ENCODE measurements around the gene LRRK2. TPM values are rescaled to one million over a fixed set of nuclear protein-coding genes. Genes with fewer than 3 reads are reported as not detected.
"Not testable (repeated sequence)": the region's sequence is repeated elsewhere in the genome, so short reads cannot be mapped to it uniquely, and the experiment has no call there.

Gene LRRK2
- total and polyA plus RNA-seq, 2 of the 13 experiments (the other 11 are each of a cell fraction or from before 2014, with no cell fraction given): not detected

GRCh38 chr12:40208707-40209446 lies 15.9 kb upstream of the LRRK2 start (continued):
- no peak for TF ChIP-seq ARID3A (IDR thresholded peaks at IDR 0.05; ENCODE audit: low read depth, low read length)

DNA sequence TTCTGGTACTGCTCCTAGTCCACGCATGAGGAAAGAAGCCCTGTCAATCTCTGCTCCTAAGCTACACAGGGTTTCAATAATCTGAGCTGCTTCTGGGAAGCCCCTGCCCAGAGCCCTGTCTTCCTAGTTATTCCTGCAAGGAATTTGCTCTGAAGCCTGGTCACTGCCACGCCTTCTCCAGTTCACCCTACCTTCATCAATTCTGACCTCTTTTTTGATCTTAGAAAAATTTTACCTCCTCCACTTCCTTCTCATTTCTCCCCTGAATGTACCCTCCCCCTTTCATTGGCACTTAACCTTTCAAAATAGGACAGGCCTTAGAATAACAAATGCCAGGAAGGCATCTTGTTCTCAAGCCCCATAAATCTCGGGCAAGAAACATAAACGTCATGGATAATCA lies 14.9 kb upstream of the LRRK2 start:
- no peak for FAIRE-seq
- WGBS (ENCODE audit: low lambda C conversion rate): 59% methylated on average over 4 of the region's 4 CpGs
- ChIA-PET CTCF (ENCODE audit: low intra/inter-chr PET ratio, low total read pairs) (no interaction called here), POLR2A (no interaction called here)
- ATAC-seq: no peak
- TF ChIP-seq IRX3 (CRISPR knock-in tag; IDR thresholded peaks at IDR 0.05; ENCODE audit: borderline replicate concordance, low read depth) (no peak), TEAD2 (CRISPR knock-in tag; IDR thresholded peaks at IDR 0.05) (no peak), NCOR1 (IDR thresholded peaks at IDR 0.05; ENCODE audit: borderline replicate concordance, low read length) (no peak), NFKB2 (CRISPR knock-in tag; IDR thresholded peaks at IDR 0.05; ENCODE audit: borderline replicate concordance) (no peak), ZNF263 (CRISPR knock-in tag; IDR thresholded peaks at IDR 0.05) (no peak), TRIM22 (IDR thresholded peaks at IDR 0.05) (no peak), SYNCRIP (IDR thresholded peaks at IDR 0.05; ENCODE audit: insufficient read depth, low read depth, low read length) (no peak)
- Histone ChIP-seq H3K4me1 (ENCODE audit: insufficient read depth, low read length) (no peaks in the 10 kb centered on the region), H4K20me1 (ENCODE audit: insufficient read depth, low read length) (no peaks in the 10 kb centered on the region), H3K36me3 (replicated peaks in 1 of 2; ENCODE audit: control insufficient read depth in 1 of 2, insufficient read depth in 2 of 2, low read length in 2 of 2) (no peaks in the 10 kb centered on the region), H3K9ac (ENCODE audit: insufficient read depth, low read depth, low read length) (no peak overlapping the region), H3K27ac (ENCODE audit: extremely low read length, insufficient read depth, low read length) (no peak overlapping the region), H2AFZ (ENCODE audit: low read length) (no peak overlapping the region), H3K27me3 (ENCODE audit: control insufficient read depth in 1 of 2, insufficient read depth in 2 of 2, low read length in 2 of 2) (no peaks in the 10 kb centered on the region), H3K79me2 (ENCODE audit: insufficient read depth, low read length) (no peaks in the 10 kb centered on the region), H3K4me2 (ENCODE audit: low read depth, low read length) (no peak overlapping the region), H3K4me3 (replicated peaks in 1 of 3; ENCODE audit: insufficient read depth in 1 of 3, low read depth in 2 of 3, low read length in 3 of 3) (no peak overlapping the region), H3K9me3 (ENCODE audit: low read length) (no peaks in the 10 kb centered on the region)
- in situ Hi-C loops (cut with HindIII; ENCODE audit: extremely low pct_ligation_motif_present, low pct_unique_long_range_greater_than_20kb): no loop called here
- DNase-seq (ENCODE audit: low spot score): no peak
- no TSS peak for BruUV-seq (replicated peaks)
- intact Hi-C loops (cut with micrococcal nuclease; ENCODE audit: unreplicated experiment): no loop called here

DNA sequence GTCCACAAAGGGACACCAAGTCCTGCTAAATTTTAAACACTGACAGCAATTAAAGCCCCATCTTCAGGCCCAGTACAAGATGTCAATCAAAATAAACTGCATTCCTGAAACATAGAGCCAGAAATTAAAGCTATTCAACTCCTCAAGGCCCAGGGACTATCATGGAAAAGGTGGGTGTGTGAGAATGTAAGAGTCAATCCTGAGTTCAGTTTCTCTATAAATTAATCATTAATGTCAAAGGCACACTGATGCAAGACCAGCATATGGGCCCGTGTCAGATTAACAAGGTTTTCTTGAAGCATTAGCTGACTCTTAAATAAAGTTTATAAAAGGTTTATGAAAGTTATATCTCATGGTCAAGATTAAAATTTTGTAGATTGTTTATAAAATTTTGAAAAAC lies 13.6 kb upstream of the LRRK2 start:
- H3K4me2 ChIP-seq (ENCODE audit: low read depth, low read length); H3K27me3 ChIP-seq (ENCODE audit: control insufficient read depth in 1 of 2, insufficient read depth in 2 of 2, low read length in 2 of 2); in situ Hi-C loops (cut with HindIII; ENCODE audit: extremely low pct_ligation_motif_present, low pct_unique_long_range_greater_than_20kb); ATAC-seq; intact Hi-C loops (cut with micrococcal nuclease; ENCODE audit: unreplicated experiment); H3K9ac ChIP-seq (ENCODE audit: insufficient read depth, low read depth, low read length); CTCF ChIA-PET (ENCODE audit: low intra/inter-chr PET ratio, low total read pairs); H3K79me2 ChIP-seq (ENCODE audit: insufficient read depth, low read length); POLR2A ChIA-PET; BruUV-seq (replicated peaks); H3K36me3 ChIP-seq (replicated peaks in 1 of 2; ENCODE audit: control insufficient read depth in 1 of 2, insufficient read depth in 2 of 2, low read length in 2 of 2); H3K4me1 ChIP-seq (ENCODE audit: insufficient read depth, low read length); H3K9me3 ChIP-seq (ENCODE audit: low read length); DNase-seq (ENCODE audit: low spot score); H4K20me1 ChIP-seq (ENCODE audit: insufficient read depth, low read length); H3K27ac ChIP-seq (ENCODE audit: extremely low read length, insufficient read depth, low read length); FAIRE-seq; H3K4me3 ChIP-seq (replicated peaks in 1 of 3; ENCODE audit: insufficient read depth in 1 of 3, low read depth in 2 of 3, low read length in 3 of 3); H2AFZ ChIP-seq (ENCODE audit: low read length): not testable (repeated sequence)
- 7% methylated on average over 1 of the region's 1 CpG for WGBS (ENCODE audit: low lambda C conversion rate)
